Endothelial cell of hepatic sinusoid (primary cell): Measurements from ENCODE around the gene ATP6V1G1.

Experiments
- in situ Hi-C: cut with HindIII; loops from 2 replicates; pipeline ENCODE4 v1.10.0; 2017; ENCODE audit warnings: low sequenced_read_pairs

Gene ATP6V1G1

GRCh38 chr9:114608525-114608796 is 20.9 kb downstream of the ATP6V1G1 start:
- in situ Hi-C loops = no loop called here

- in situ Hi-C loops = no loop called here
Observed at GRCh38 chr9:114611516-114612271, 24.1 kb downstream of the ATP6V1G1 start.

GRCh38 chr9:114612272-114612923 is 24.8 kb downstream of the ATP6V1G1 start:
- in situ Hi-C loops = no loop called here

- in situ Hi-C loops = no loop called here
Observed at GRCh38 chr9:114613087-114613486, 25.5 kb downstream of the ATP6V1G1 start.

GRCh38 chr9:114613919-114614318 is 26.4 kb downstream of the ATP6V1G1 start:
- in situ Hi-C loops = no loop called here

- in situ Hi-C loops = no loop called here
Observed at GRCh38 chr9:114614373-114614772, 26.8 kb downstream of the ATP6V1G1 start.

- in situ Hi-C loops = no loop called here
Observed at GRCh38 chr9:114616684-114617520, 29.3 kb downstream of the ATP6V1G1 start.

- in situ Hi-C loops = no loop called here
Observed at GRCh38 chr9:114619191-114619761, 31.7 kb downstream of the ATP6V1G1 start.

GRCh38 chr9:114621561-114621960 is 34.0 kb downstream of the ATP6V1G1 start:
- in situ Hi-C loops = loop anchor here (5.0 kb wide), 2 partner anchors 34 to 94 kb away; partner anchors contain the start of gene ATP6V1G1

- in situ Hi-C loops = loop anchor here (5.0 kb wide), 2 partner anchors 35 to 95 kb away; partner anchors contain the start of gene ATP6V1G1
Observed at GRCh38 chr9:114621975-114622609, 34.5 kb downstream of the ATP6V1G1 start.

GRCh38 chr9:114624677-114625076 is 37.1 kb downstream of the ATP6V1G1 start:
- in situ Hi-C loops = loop anchor here (5.0 kb wide), 2 partner anchors 37 to 97 kb away; partner anchors contain the start of gene ATP6V1G1

GRCh38 chr9:114626415-114627020 is 38.9 kb downstream of the ATP6V1G1 start:
- in situ Hi-C loops = no loop called here

- in situ Hi-C loops = no loop called here
Observed at GRCh38 chr9:114627553-114627952, 40.0 kb downstream of the ATP6V1G1 start.

- in situ Hi-C loops = no loop called here
Observed at GRCh38 chr9:114629563-114630090, 42.1 kb downstream of the ATP6V1G1 start.

GRCh38 chr9:114631166-114631565 is 43.6 kb downstream of the ATP6V1G1 start:
- in situ Hi-C loops = no loop called here

GRCh38 chr9:114633438-114634089 is 46.0 kb downstream of the ATP6V1G1 start:
- in situ Hi-C loops = no loop called here

- in situ Hi-C loops = no loop called here
Observed at GRCh38 chr9:114634387-114634786, 46.8 kb downstream of the ATP6V1G1 start.

- in situ Hi-C loops = no loop called here
Observed at GRCh38 chr9:114638404-114638803, 50.8 kb downstream of the ATP6V1G1 start.

GRCh38 chr9:114641967-114642366 is 54.4 kb downstream of the ATP6V1G1 start:
- in situ Hi-C loops = no loop called here
